ENCODE data around the gene FSTL1. TPM values are rescaled to one million over a fixed set of nuclear protein-coding genes. Genes with fewer than 3 reads are reported as not detected.

The FSTL1 gene
- total RNA-seq, 4 donors from 2014 or later = 409 to 701 (median 677) TPM

- no peak overlapping the region for H3K4me3 ChIP-seq
- no peaks in the 10 kb centered on the region for H3K9me3 ChIP-seq
- no peak for DNase-seq (ENCODE audit: extremely low spot score)
- no peaks in the 10 kb centered on the region for H3K27me3 ChIP-seq
- peaks cover 17 to 31% (median 24%) of the 10 kb centered on the region in 4 donors for H3K4me1 ChIP-seq
- intact Hi-C loops (cut with DNase I) = no loop called here
- no peaks in the 10 kb centered on the region for H3K36me3 ChIP-seq
- no peak overlapping the region for H3K27ac ChIP-seq (replicated peaks in 1 of 4)
- TF ChIP-seq CTCF (IDR thresholded peaks at IDR 0.05) (no peak), POLR2AphosphoS5 (IDR thresholded peaks at IDR 0.05) (no peak), EP300 (IDR thresholded peaks at IDR 0.05) (no peak), POLR2A (IDR thresholded peaks at IDR 0.05; ENCODE audit: low read depth) (no peak)
- WGBS = 63% methylated on average over 5 of the region's 5 CpGs
Observed at GRCh38 chr3:120460181-120460790, 9.5 kb upstream of the FSTL1 start.

DNA sequence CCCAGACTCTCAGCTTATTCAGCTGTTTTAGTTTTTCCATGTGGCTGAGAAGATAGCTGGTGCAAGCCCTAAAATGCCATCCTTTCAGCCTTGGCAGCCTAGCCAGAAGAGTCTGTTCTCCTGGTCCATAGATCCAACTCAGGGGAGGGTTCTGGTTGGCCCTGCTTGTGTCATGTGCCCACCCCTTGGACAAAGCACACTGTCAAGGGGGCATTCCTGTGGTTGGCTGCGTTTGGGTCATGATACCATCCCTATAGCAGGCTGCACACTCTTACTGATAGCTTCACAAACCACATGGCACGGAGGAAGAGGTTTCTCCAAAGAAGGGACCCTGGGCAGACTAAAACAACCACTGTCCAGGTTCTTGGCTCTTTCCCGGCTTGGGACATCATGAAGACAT is 8.4 kb upstream of the FSTL1 start:
- no peak overlapping the region for H3K4me3 ChIP-seq
- no peak for DNase-seq (ENCODE audit: extremely low spot score)
- no peaks in the 10 kb centered on the region for H3K9me3 ChIP-seq
- WGBS = 82% methylated on average over 3 of the region's 3 CpGs
- intact Hi-C loops (cut with DNase I) = loop anchor here (10.0 kb wide), 1 partner anchor 96 kb away; no protein-coding TSS in a partner anchor
- H3K27me3 ChIP-seq = no peaks in the 10 kb centered on the region
- H3K4me1 ChIP-seq = peaks cover 17 to 31% (median 24%) of the 10 kb centered on the region in 4 donors
- no peak overlapping the region for H3K27ac ChIP-seq (replicated peaks in 1 of 4)
- TF ChIP-seq EP300 (IDR thresholded peaks at IDR 0.05) (no peak), POLR2A (IDR thresholded peaks at IDR 0.05; ENCODE audit: low read depth) (no peak), CTCF (IDR thresholded peaks at IDR 0.05) (no peak), POLR2AphosphoS5 (IDR thresholded peaks at IDR 0.05) (no peak)
- H3K36me3 ChIP-seq = no peaks in the 10 kb centered on the region

DNA sequence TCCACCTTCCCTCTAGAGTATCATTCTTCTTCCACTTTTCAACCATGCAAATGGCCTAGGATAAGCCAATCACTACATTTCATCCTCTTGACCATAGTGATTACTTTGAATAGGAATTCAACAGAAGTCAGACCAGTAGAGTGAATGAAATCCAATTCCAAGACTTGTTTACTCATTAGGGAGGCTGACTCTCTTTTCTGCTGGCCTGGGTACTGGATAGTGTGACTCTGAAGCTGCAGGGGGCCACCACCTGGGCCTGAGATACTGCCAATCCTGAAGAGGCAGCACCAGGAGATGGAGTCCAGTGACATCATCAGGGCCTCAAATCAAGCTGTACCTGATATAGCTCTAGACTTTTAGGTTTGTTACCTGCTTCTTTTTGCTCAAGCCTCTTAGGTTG is 7.0 kb upstream of the FSTL1 start:
- intact Hi-C loops (cut with DNase I) = loop anchor here (10.0 kb wide), 1 partner anchor 97 kb away; no protein-coding TSS in a partner anchor
- no peak for DNase-seq (ENCODE audit: extremely low spot score)
- no peaks in the 10 kb centered on the region for H3K27me3 ChIP-seq
- H3K36me3 ChIP-seq = no peaks in the 10 kb centered on the region
- H3K27ac ChIP-seq (replicated peaks in 1 of 4) = no peak overlapping the region
- no peak overlapping the region for H3K4me3 ChIP-seq
- peaks cover 13 to 21% (median 17%) of the 10 kb centered on the region in 4 donors for H3K4me1 ChIP-seq
- TF ChIP-seq POLR2AphosphoS5 (IDR thresholded peaks at IDR 0.05) (no peak), CTCF (IDR thresholded peaks at IDR 0.05) (no peak), POLR2A (IDR thresholded peaks at IDR 0.05; ENCODE audit: low read depth) (no peak)
- no peaks in the 10 kb centered on the region for H3K9me3 ChIP-seq

- Histone ChIP-seq H3K36me3 (no peaks in the 10 kb centered on the region), H3K27me3 (no peaks in the 10 kb centered on the region), H3K4me1 (peaks cover 10 to 18% (median 11%) of the 10 kb centered on the region in 4 donors), H3K4me3 (no peak overlapping the region), H3K9me3 (no peaks in the 10 kb centered on the region), H3K27ac (replicated peaks in 1 of 4) (no peak overlapping the region)
- DNase-seq (ENCODE audit: extremely low spot score) = no peak
- intact Hi-C loops (cut with DNase I) = loop anchor here (10.0 kb wide), 1 partner anchor 101 kb away; no protein-coding TSS in a partner anchor
- no peak for TF ChIP-seq POLR2AphosphoS5 (IDR thresholded peaks at IDR 0.05)
- WGBS = 92% methylated on average over 1 of the region's 1 CpG
Observed at GRCh38 chr3:120454076-120454689, 3.4 kb upstream of the FSTL1 start.

DNA sequence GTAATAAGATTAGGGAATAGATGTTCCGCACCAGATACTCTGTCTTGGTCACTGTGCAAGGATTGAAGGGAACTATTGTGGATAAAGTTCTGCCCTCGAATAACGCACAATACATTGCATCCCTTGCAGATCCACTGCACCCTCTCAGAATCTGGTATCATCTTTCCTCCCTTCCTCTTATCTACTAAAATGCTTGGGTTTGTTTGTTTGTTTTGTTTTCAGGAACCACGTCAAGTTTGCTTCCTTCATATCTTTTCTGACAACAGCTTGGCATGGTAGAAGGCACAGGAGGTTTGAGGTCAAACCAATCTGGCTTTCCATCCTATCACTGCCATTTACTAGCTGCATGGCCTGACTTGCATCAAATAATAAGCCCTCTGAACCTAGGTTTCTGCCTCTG is 2.0 kb upstream of the FSTL1 start:
- TF ChIP-seq POLR2AphosphoS5 (IDR thresholded peaks at IDR 0.05) = no peak
- TF ChIP-seq POLR2A (IDR thresholded peaks at IDR 0.05; ENCODE audit: low read depth) = no peak
- TF ChIP-seq EP300 (IDR thresholded peaks at IDR 0.05) = no peak
- no peak for TF ChIP-seq CTCF (IDR thresholded peaks at IDR 0.05)
- DNase-seq (ENCODE audit: extremely low spot score) = no peak
- peak overlapping the region in 1 of 4 donors; percentile 93 for H3K27ac ChIP-seq (replicated peaks in 1 of 4)

More for the DNA sequence above, 2.0 kb upstream of the FSTL1 start:
- H3K4me3 ChIP-seq = no peak overlapping the region
- no peaks in the 10 kb centered on the region for H3K27me3 ChIP-seq
- WGBS = 88% methylated on average over 4 of the region's 4 CpGs
- H3K36me3 ChIP-seq = no peaks in the 10 kb centered on the region
- H3K9me3 ChIP-seq = no peaks in the 10 kb centered on the region
- intact Hi-C loops (cut with DNase I) = loop anchor here (10.0 kb wide), 1 partner anchor 102 kb away; no protein-coding TSS in a partner anchor
- peaks cover 21 to 32% (median 25%) of the 10 kb centered on the region in 4 donors for H3K4me1 ChIP-seq
